OCI-LY1 (cell line): ENCODE results near the gene TFG.

Experiments used
- H2AFZ ChIP-seq: fragments of 200-600 bp; sonication (generic), shearing (Covaris generic); 2 replicates; pipeline ENCODE4 v1.6.0; 2014; ENCODE audit warnings: antibody characterized with exemption, mild to moderate bottlenecking, low read length
- H3F3A ChIP-seq: fragments of 200-600 bp; sonication (generic), shearing (Covaris generic); 2 replicates; pipeline ENCODE4 v1.6.0; 2014; ENCODE audit warnings: mild to moderate bottlenecking, antibody characterized with exemption, low read length, moderate library complexity; ENCODE audit not compliant: insufficient read depth
- H3K27ac ChIP-seq: fragments of 200-600 bp; sonication (generic); 2 replicates; pipeline ENCODE4 v1.5.1; 2014; ENCODE audit warnings: low read length, mixed run types, mild to moderate bottlenecking, low read depth; ENCODE audit not compliant: poor library complexity, severe bottlenecking
- H3K27me3 ChIP-seq: fragments of 200-600 bp; sonication (generic); 2 replicates; pipeline ENCODE4 v1.6.0; 2014; ENCODE audit warnings: antibody characterized with exemption, mild to moderate bottlenecking, low read length, moderate library complexity; ENCODE audit not compliant: insufficient read depth
- H3K36me3 ChIP-seq: fragments of 200-600 bp; sonication (generic); 2 replicates; pipeline ENCODE4 v1.6.1; 2014; ENCODE audit warnings: mild to moderate bottlenecking, antibody characterized with exemption, low read length, moderate library complexity, mixed read lengths; ENCODE audit not compliant: insufficient read depth
- H3K4me1 ChIP-seq: fragments of 200-600 bp; sonication (generic); 2 replicates; pipeline ENCODE4 v1.5.1; 2014; ENCODE audit warnings: mild to moderate bottlenecking, low read length, moderate library complexity; ENCODE audit not compliant: insufficient read depth, severe bottlenecking
- H3K4me2 ChIP-seq: fragments of 200-600 bp; sonication (generic), shearing (Covaris generic); 2 replicates; pipeline ENCODE4 v1.6.1; 2014; ENCODE audit warnings: low read length
- H3K4me3 ChIP-seq: fragments of 200-600 bp; sonication (generic); 2 replicates; pipeline ENCODE4 v1.5.1; 2014; ENCODE audit warnings: low read length, low read depth, mild to moderate bottlenecking, mixed read lengths; ENCODE audit not compliant: poor library complexity, severe bottlenecking
- H3K79me2 ChIP-seq: fragments of 200-600 bp; shearing (Covaris generic); 2 replicates; pipeline ENCODE4 v1.6.1; 2016; ENCODE audit warnings: mixed run types, low read length, mixed read lengths; ENCODE audit not compliant: insufficient read depth
- H3K9ac ChIP-seq: fragments of 200-600 bp; sonication (generic), shearing (Covaris generic); 2 replicates; pipeline ENCODE4 v1.6.1; 2014; ENCODE audit warnings: mild to moderate bottlenecking, low read length, mixed read lengths
- H3K9me2 ChIP-seq: fragments of 200-600 bp; sonication (generic), shearing (Covaris generic); 2 replicates; pipeline ENCODE4 v1.6.1; 2014; ENCODE audit warnings: low read depth, mild to moderate bottlenecking, low read length, mixed read lengths
- H3K9me3 ChIP-seq: fragments of 200-600 bp; shearing (Covaris generic); 2 replicates; pipeline ENCODE4 v1.6.1; 2014; ENCODE audit warnings: low read length, mixed read lengths
- H4K20me1 ChIP-seq: fragments of 200-600 bp; sonication (generic), shearing (Covaris generic); 2 replicates; pipeline ENCODE4 v1.6.0; 2016; ENCODE audit warnings: mild to moderate bottlenecking, low read length; ENCODE audit not compliant: insufficient read depth
- EZH2 ChIP-seq: fragments of 200-600 bp; sonication (generic), shearing (Covaris generic); IDR thresholded peaks from 2 replicates; pipeline ENCODE4 v1.8.0; 2017; ENCODE audit warnings: borderline replicate concordance, mixed run types, mild to moderate bottlenecking, antibody characterized with exemption, low read length, moderate library complexity, mixed read lengths
- TF ChIP-seq, protein P1 (sequence below): fragments of 200-600 bp; sonication (generic), shearing (Covaris generic); IDR thresholded peaks from 2 replicates; pipeline ENCODE4 v1.5.1; 2017; ENCODE audit warnings: mild to moderate bottlenecking, antibody characterized with exemption, low read length, moderate library complexity, mixed read lengths

TFG gene

DNA sequence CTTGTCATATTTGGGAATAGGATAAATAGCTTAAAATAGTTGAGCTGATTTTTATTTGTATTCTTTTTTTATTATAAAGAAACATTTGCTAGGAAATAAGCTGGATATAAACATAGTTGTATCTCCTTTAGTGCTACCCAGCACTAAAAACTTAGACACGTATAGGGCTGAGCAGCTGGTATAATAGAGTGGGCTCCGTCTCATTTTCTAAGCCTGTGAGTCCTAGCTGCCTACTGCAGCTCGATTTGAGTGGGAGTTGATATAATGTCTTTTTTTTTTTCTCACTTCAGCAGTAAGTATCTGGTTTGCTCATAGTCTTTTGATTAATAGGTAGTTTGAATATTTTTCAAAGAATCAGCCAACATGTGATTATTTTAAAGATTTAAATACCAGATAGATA lies 34.2 kb downstream of the TFG start:
- Histone ChIP-seq H3K9me2 (no peaks in the 10 kb centered on the region), H3K9me3 (no peaks in the 10 kb centered on the region), H3F3A (no peaks in the 10 kb centered on the region), H4K20me1 (no peaks in the 10 kb centered on the region), H3K27ac (no peak overlapping the region), H3K4me2 (no peak overlapping the region), H3K27me3 (no peaks in the 10 kb centered on the region), H2AFZ (no peak overlapping the region), H3K36me3 (peaks cover 77% of the 10 kb centered on the region), H3K79me2 (no peaks in the 10 kb centered on the region), H3K4me3 (no peak overlapping the region), H3K9ac (no peak overlapping the region), H3K4me1 (no peaks in the 10 kb centered on the region)
- no peak for TF ChIP-seq EZH2
- TF ChIP-seq, protein P1, sequence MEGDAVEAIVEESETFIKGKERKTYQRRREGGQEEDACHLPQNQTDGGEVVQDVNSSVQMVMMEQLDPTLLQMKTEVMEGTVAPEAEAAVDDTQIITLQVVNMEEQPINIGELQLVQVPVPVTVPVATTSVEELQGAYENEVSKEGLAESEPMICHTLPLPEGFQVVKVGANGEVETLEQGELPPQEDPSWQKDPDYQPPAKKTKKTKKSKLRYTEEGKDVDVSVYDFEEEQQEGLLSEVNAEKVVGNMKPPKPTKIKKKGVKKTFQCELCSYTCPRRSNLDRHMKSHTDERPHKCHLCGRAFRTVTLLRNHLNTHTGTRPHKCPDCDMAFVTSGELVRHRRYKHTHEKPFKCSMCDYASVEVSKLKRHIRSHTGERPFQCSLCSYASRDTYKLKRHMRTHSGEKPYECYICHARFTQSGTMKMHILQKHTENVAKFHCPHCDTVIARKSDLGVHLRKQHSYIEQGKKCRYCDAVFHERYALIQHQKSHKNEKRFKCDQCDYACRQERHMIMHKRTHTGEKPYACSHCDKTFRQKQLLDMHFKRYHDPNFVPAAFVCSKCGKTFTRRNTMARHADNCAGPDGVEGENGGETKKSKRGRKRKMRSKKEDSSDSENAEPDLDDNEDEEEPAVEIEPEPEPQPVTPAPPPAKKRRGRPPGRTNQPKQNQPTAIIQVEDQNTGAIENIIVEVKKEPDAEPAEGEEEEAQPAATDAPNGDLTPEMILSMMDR = no peak

DNA sequence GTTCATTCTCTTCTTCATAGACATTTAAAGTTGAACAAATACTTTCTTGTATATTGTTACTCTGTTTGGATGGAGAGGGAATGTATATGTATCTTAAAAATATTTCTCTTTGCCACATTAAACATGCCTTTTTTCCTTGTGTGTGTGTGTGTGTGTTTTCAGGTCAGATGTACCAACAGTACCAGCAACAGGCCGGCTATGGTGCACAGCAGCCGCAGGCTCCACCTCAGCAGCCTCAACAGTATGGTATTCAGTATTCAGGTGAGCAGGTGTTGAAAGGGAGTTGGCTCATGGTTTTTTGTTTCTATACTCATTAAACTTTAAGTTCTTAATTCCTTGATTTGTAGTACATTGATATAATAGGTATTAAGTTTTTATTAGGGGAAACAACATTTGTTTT lies 35.4 kb downstream of the TFG start:
- Histone ChIP-seq H3K79me2 (no peaks in the 10 kb centered on the region), H3K9me3 (no peaks in the 10 kb centered on the region), H4K20me1 (no peaks in the 10 kb centered on the region)

GRCh38 chr3:100745617-100746016 lies 36.3 kb downstream of the TFG start:
- no peak for TF ChIP-seq EZH2
- TF ChIP-seq, protein P1 = no peak

More for the DNA sequence above, 35.4 kb downstream of the TFG start:
- no peak for TF ChIP-seq EZH2
- TF ChIP-seq, protein P1 = no peak
- Histone ChIP-seq H3K9me2 (no peaks in the 10 kb centered on the region), H3K27me3 (no peaks in the 10 kb centered on the region), H3K36me3 (peaks cover 72% of the 10 kb centered on the region), H3K9ac (no peak overlapping the region), H3K4me3 (no peak overlapping the region), H3K4me1 (no peaks in the 10 kb centered on the region), H3K27ac (no peak overlapping the region), H2AFZ (no peak overlapping the region), H3F3A (no peaks in the 10 kb centered on the region), H3K4me2 (no peak overlapping the region)

More at GRCh38 chr3:100745617-100746016, 36.3 kb downstream of the TFG start:
- no peak overlapping the region for H3K4me2 ChIP-seq
- H2AFZ ChIP-seq = no peak overlapping the region
- H3K79me2 ChIP-seq = no peaks in the 10 kb centered on the region
- no peaks in the 10 kb centered on the region for H3F3A ChIP-seq
- H3K36me3 ChIP-seq = peaks cover 68% of the 10 kb centered on the region
- H3K27ac ChIP-seq = no peak overlapping the region
- H4K20me1 ChIP-seq = no peaks in the 10 kb centered on the region
- H3K27me3 ChIP-seq = no peaks in the 10 kb centered on the region
- no peaks in the 10 kb centered on the region for H3K4me1 ChIP-seq
- no peak overlapping the region for H3K4me3 ChIP-seq
- no peaks in the 10 kb centered on the region for H3K9me2 ChIP-seq
- no peaks in the 10 kb centered on the region for H3K9me3 ChIP-seq
- no peak overlapping the region for H3K9ac ChIP-seq
